HG03135 (cell line): Measurements from ENCODE around the gene UBE2A.

Source experiments
- ATAC-seq: cut with Tn5 transposase; IDR thresholded peaks from one replicate; pipeline ENCODE4 v1.9.1; 2021; ENCODE audit warnings: mild to moderate bottlenecking, moderate library complexity; ENCODE audit not compliant: unreplicated experiment

The UBE2A gene

GRCh38 chrX:119574394-119575266, at the start of gene UBE2A:
TSS of gene UBE2A (plus strand) at chrX:119574563. CDS start at chrX:119574712, 149 bp downstream.
- peak; percentile 78 for ATAC-seq

- no peak for ATAC-seq
Measured at GRCh38 chrX:119529345-119530276, 44.8 kb upstream of the UBE2A start.

- no peak for ATAC-seq
Measured at GRCh38 chrX:119537487-119537886, 36.9 kb upstream of the UBE2A start.

DNA sequence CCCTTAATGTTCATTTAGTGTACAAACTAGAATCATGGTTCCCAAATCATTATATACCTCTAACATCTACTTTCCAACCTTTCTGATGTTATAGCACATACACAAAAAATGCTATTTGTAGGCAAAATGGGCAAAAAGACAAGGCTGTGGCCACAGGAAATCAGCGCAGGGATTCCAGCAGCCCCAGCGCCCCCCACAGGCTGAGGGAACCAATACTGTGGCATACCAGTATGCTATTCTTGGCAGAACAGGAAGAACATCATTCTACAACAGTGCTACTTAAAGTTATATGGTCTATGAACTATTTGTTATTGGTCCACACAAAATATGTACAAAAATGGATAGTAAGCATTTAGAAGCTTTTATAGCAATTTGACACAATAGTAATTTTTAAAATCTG, 34.5 kb upstream of the UBE2A start:
- no peak for ATAC-seq

DNA sequence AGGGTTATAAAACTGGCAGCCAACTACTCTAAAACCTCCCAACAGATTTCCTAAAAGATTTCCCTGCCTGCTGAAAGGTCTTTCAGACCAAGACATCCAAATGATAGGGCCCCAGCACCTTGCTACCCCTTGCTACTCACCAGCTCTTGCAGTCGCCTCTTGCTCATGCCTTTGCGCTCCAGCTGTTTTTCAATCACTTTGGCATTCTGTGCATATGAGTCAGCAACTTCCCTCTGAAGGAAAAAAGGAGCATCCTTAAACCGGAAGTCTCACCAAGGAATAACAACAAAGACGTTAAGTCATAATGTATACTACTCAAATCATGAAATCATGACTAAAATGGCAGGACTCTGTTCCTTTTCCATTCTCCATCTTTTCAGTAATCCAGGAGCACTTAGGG, 33.2 kb upstream of the UBE2A start:
- no peak for ATAC-seq

- ATAC-seq, result no peak
Measured at GRCh38 chrX:119549327-119550016, 24.9 kb upstream of the UBE2A start.

DNA sequence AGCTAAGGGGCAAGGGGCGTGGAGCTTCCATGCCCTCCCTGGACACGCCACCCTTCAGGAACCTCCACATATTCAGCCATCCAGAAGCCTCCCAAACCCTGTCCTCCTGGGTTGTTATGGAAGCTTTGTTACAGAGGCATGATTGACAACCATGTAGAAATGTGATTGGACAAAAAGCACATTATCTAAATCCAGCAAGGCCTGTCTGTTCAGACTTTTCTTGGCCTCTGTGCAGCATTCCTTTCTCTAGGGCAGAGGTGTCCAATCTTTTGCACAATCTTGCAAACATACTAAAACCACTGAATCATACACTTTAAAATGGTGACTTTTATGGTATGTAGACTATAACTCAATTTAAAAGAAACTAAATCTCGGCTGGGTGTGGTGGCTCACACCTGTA, 21.9 kb upstream of the UBE2A start:
- ATAC-seq, result no peak

- ATAC-seq, result peak; percentile 90
Measured at GRCh38 chrX:119565107-119565663, 9.2 kb upstream of the UBE2A start, which contains the start of gene STEEP1. TSS of gene STEEP1 (minus strand) at chrX:119565409. CDS start at chrX:119565355, 54 bp downstream.

DNA sequence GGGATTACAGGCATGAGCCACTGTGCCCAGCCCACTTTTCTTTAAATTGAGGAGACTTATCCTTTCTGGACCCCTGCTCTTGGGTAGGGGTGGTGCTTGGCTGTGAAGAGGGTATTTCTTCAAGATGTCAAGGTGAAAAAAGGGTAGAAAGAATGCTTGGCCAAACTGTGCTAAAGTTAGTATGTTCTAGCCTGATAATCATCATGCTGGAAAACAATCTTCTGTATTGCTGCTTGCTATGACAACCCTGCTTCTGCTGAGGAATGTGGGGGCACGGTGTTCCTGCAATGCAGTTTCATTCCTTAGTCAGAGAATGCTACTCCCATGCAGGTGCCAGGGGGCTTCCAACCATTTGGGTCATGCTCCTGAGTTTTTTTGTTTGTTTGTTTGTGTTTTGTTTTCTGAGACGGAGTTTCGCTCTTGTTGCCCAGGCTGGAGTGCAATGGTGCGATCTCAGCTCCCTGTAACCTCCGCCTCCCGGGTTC, 4.0 kb upstream of the UBE2A start:
- no peak for ATAC-seq

GRCh38 chrX:119573222-119573621, 1.1 kb upstream of the UBE2A start:
- no peak for ATAC-seq

GRCh38 chrX:119573840-119574393, 446 bp upstream of the UBE2A start:
- ATAC-seq, result peak; percentile 11

DNA sequence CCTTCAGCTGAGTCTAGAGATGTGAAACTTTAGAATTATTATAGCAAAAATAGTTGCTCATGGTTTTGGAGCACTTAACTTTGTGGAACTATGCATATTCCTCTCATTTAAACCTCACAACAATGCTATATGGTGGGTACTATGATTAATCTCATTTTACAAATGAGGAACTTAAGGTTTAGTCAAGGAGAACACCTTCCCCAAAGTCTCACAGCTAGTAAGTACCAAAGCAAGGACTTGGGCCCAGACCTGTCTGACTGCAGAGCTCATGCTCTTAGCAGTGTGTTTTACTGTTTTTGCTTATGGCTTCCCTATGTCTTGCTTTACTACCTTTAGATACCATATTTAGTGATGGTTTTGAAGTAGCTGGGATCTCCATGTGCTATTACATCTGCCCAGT, 5.1 kb downstream of the UBE2A start:
- ATAC-seq, result no peak

DNA sequence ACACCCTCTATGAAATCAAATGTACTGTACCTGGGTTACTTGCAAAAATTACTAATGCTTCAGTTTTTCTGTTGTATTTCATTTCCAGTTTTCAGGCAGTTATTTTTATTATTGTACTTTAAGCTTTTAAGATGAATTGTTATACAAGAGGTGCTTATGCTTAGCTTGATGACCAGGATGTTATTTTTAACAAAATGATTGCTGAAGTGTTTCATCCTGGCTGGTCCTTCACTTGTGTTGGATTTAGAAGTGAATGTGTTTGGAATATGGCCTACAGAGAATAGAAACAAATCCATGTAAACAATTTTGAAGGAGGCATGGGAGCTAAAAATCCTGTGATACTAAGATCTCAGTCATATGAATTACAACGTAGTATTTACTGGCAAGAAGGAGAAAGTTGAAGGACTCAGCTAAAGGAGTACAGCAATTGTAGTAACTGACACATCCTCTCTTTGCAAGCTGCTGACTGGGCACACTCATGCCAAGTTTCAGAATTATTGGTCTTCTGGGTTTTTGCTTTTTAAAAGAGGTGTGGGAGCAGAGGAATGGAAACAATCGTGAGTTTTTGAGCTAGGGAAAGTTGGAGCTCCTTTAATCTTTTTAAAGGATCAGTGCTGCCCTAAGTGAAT, 9.2 kb downstream of the UBE2A start:
- ATAC-seq, result no peak

GRCh38 chrX:119589810-119590209, 15.4 kb downstream of the UBE2A start:
- no peak for ATAC-seq

GRCh38 chrX:119602701-119603255, 28.4 kb downstream of the UBE2A start:
- ATAC-seq, result no peak

DNA sequence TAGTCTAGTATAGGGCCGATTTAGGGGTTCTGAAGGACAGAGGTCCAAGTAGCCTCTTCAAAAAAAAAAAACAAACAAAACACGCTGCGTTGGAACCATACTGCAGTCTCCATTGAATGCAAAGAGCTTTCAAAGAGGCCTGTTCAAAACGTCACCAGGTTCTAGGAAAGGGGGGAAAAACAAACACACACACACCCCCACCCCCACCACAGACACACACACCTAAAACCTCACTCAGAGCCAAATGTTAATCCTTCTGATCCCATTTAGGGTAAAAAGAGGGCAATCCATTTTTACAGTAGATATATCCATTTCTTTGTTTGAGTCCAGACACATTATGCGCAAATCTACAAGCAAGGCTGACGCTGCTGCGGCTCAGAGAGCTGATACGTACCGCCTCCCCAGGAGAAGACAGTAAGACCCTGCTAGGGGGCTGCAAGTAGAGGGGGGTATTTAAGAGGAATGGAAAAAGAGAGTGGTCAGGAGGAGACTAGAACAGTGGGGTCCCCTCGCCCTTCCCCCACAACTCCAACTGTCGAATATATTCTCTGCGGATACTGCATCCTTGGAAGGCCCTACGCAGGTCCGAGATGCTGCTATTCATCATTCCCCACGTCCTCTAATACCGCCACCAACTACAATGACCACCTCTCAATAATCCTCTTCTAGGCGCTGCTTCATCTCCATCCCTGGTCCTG, 30.6 kb downstream of the UBE2A start:
- no peak for ATAC-seq

GRCh38 chrX:119605464-119606279, 31.3 kb downstream of the UBE2A start:
- ATAC-seq, result peak; percentile 31
